T-helper 1 cell treated with Interleukin-12 subunit alpha and Interleukin-12 subunit beta and Interleukin-4 antibody, amounts not matched to agents 30 μg/mL and 1 μg/mL, for 36 hours (primary cell): ENCODE data around the gene NDUFC2.
"Not testable (repeated sequence)": the region's sequence is repeated elsewhere in the genome, so short reads cannot be mapped to it uniquely, and the experiment has no call there.

Experiments used
- H3K27ac Mint-ChIP-seq: one replicate; pipeline ENCODE4 v1.8.0; 2021; ENCODE audit warnings: mild to moderate bottlenecking, mixed read lengths
- H3K27me3 Mint-ChIP-seq: one replicate; pipeline ENCODE4 v1.8.0; 2021; ENCODE audit warnings: low read depth, mixed read lengths
- H3K36me3 Mint-ChIP-seq: one replicate; pipeline ENCODE4 v1.8.0; 2021; ENCODE audit warnings: low read depth, mixed read lengths
- H3K4me1 Mint-ChIP-seq: one replicate; pipeline ENCODE4 v1.8.0; 2021; ENCODE audit warnings: low read depth, mixed read lengths
- H3K4me3 Mint-ChIP-seq: one replicate; pipeline ENCODE4 v1.8.0; 2021; ENCODE audit warnings: mild to moderate bottlenecking, moderate library complexity, mixed read lengths
- H3K9me3 Mint-ChIP-seq: one replicate; pipeline ENCODE4 v1.8.0; 2021; ENCODE audit warnings: mixed read lengths

NDUFC2 gene

DNA sequence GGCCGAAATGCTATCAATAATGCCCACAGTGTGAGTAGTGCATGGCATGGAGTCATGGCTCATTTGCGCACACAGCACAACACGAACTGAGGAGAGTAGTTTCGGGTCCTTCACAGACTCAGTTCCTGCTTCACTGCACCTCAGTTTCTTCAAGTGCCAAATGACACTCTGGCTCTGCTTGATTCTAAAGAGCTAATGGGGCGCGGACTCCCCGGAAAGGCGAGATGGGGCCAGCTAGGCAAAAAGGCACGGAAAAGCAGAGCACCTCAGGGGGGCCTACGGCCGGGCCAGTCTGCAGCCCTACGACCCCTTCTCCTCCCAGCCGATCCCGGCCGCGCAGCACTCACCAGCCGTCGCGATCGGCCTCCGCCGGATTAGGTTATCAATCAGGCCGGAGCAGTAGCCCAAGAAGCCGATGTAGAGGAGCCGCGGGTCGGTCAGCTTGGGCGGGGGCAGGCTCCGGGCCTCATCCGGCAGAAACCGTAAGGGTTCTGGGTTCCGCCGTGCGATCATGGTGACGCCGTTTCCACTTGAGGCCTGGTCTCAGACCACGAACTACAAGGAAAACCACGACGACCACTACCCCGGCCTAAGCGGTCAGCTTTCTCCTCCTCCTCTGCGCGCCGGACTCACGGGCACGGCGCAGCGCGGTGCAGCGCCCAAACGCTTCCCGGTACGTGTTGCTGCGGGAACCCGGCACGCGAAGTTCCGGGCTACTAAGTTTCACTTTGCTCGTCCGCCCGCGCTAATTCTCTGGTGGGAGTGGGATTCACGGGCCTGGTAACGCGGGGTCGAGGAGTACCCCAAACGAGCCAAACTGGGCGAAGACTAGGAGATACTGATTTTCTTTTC lies at the start of gene NDUFC2:
TSS of gene NDUFC2 (minus strand) at position 631 of the 852 bp plus-strand sequence. CDS start at position 513, 118 bp downstream.
- H3K4me1 Mint-ChIP-seq = peaks cover 44% of the 10 kb centered on the region

DNA sequence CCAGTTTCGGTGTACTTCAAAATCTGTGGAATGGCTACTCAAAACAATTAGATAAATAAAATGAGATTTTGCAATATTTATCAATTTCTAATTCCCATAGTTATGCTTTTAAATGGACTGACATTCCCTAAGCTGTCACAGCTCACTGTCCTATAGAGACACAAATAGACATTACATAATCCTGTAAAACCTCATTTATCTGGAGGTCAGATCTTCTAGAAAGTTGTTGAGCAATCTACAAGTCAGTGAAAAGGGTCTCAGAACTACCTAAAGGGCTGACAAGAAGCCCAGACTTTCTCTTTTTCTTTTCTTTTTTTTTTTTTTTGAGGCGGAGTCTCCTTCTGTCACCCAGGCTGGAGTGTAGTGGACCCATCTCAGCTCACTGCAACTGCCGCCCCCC lies 47.7 kb upstream of the NDUFC2 start:
- no peaks in the 10 kb centered on the region for H3K9me3 Mint-ChIP-seq
- H3K4me1 Mint-ChIP-seq = peaks cover 5% of the 10 kb centered on the region
- H3K27ac Mint-ChIP-seq = no peak overlapping the region
- H3K4me3 Mint-ChIP-seq = no peak overlapping the region
- peaks cover 7% of the 10 kb centered on the region for H3K36me3 Mint-ChIP-seq
- H3K27me3 Mint-ChIP-seq = no peaks in the 10 kb centered on the region

More for the DNA sequence above, at the start of gene NDUFC2:
- Mint-ChIP-seq H3K4me3 (peak within 1 kb of the TSS; percentile 93), H3K27me3 (no peaks in the 10 kb centered on the region), H3K27ac (peak within 1 kb of the TSS; percentile 88), H3K36me3 (peaks cover 10% of the 10 kb centered on the region), H3K9me3 (no peaks in the 10 kb centered on the region)

DNA sequence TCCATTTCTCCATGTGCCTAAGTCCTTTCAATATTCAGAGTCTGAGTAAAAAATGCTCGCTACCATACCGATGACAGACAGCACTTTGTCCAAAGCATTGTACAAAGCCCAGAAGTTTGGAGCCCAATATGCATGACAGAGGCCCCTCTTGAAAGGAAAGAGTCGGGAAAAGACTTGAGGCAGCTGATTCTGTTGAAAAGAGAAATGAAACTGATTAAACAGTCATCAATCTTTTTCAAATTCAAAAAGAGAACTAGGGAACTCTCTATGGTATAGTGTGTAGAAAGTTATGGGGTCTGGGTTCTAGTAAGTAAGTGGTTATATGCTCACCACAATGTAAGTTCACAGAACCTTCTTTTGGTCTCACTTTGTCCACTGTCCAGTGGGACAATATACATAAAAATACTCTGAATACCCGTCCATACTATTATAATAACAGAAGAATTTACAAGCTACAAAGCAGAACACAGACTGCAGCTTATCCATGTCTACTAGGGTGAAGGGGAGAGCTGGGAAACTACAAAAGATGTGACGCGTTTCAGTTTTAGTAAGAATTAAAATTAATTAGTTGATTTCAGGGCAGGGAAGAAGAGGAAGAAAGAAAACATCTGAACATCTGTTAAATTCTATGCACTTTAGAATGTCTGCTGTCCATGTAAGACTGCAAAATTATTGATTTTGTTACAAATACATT lies 33.1 kb upstream of the NDUFC2 start:
- no peak overlapping the region for H3K4me3 Mint-ChIP-seq
- H3K27me3 Mint-ChIP-seq = no peaks in the 10 kb centered on the region
- H3K27ac Mint-ChIP-seq = no peak overlapping the region
- H3K9me3 Mint-ChIP-seq = no peaks in the 10 kb centered on the region
- H3K36me3 Mint-ChIP-seq = peaks cover 29% of the 10 kb centered on the region
- no peaks in the 10 kb centered on the region for H3K4me1 Mint-ChIP-seq

DNA sequence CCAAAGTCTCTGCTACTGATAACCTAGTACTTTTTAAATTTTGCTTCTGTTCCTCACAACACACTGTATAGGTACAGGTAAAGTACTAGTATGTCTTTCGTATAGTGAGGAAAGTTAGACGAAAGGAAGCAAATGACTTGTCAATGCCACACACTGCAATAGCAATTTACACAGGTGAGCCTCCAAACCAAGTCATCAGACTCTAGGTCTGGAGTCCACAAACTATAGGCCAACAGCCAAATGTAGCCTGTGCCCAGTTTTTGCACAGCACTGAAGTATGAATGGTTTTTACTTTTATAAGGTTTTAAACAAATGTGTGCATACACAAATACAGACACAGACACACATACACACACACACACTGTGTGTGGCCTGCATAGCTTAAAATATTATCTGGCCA lies 31.6 kb upstream of the NDUFC2 start:
- no peak overlapping the region for H3K4me3 Mint-ChIP-seq
- no peaks in the 10 kb centered on the region for H3K4me1 Mint-ChIP-seq
- no peaks in the 10 kb centered on the region for H3K27me3 Mint-ChIP-seq
- no peak overlapping the region for H3K27ac Mint-ChIP-seq
- H3K36me3 Mint-ChIP-seq = peaks cover 29% of the 10 kb centered on the region
- no peaks in the 10 kb centered on the region for H3K9me3 Mint-ChIP-seq

DNA sequence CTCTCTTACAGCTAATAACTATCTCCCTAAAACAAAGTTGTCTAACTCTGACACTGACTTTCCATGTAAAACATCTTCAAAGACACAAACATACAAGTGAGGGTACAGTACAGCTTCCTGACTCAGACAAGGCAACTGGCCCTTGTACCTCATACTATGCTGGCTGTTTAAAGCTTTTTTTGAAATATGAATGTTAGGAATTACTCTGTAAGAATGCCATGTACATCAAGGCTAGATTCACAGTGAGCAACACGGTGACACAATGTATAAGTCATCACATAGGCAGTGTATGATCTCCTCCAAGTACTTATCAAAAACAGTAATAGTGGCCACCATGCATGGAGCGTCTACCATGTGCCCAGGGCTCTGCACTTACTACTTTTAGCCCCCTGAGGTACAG lies 31.2 kb upstream of the NDUFC2 start:
- no peaks in the 10 kb centered on the region for H3K27me3 Mint-ChIP-seq
- no peaks in the 10 kb centered on the region for H3K9me3 Mint-ChIP-seq
- H3K27ac Mint-ChIP-seq = no peak overlapping the region
- H3K4me1 Mint-ChIP-seq = no peaks in the 10 kb centered on the region
- no peak overlapping the region for H3K4me3 Mint-ChIP-seq
- peaks cover 30% of the 10 kb centered on the region for H3K36me3 Mint-ChIP-seq

DNA sequence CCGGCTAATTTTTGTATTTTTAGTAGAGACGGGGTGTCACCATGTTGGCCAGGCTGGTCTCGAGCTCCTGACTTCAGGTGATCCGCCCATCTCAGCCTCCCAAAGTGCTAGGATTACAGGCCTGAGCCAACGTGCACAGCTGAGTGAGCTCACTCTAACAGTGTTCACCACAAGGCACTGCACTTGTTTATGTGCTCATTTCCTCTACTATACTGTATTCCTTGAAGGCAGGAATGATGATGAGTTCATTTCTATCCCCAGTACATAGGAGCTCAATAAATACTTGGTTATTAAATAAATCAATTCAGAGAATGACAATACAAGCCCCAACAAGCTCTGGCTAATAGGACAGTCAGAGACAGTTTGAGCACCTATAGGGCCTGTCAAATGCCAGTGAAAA lies 30.7 kb upstream of the NDUFC2 start:
- peaks cover 30% of the 10 kb centered on the region for H3K36me3 Mint-ChIP-seq
- no peak overlapping the region for H3K4me3 Mint-ChIP-seq
- H3K27ac Mint-ChIP-seq = no peak overlapping the region
- no peaks in the 10 kb centered on the region for H3K27me3 Mint-ChIP-seq
- H3K4me1 Mint-ChIP-seq = no peaks in the 10 kb centered on the region
- no peaks in the 10 kb centered on the region for H3K9me3 Mint-ChIP-seq

DNA sequence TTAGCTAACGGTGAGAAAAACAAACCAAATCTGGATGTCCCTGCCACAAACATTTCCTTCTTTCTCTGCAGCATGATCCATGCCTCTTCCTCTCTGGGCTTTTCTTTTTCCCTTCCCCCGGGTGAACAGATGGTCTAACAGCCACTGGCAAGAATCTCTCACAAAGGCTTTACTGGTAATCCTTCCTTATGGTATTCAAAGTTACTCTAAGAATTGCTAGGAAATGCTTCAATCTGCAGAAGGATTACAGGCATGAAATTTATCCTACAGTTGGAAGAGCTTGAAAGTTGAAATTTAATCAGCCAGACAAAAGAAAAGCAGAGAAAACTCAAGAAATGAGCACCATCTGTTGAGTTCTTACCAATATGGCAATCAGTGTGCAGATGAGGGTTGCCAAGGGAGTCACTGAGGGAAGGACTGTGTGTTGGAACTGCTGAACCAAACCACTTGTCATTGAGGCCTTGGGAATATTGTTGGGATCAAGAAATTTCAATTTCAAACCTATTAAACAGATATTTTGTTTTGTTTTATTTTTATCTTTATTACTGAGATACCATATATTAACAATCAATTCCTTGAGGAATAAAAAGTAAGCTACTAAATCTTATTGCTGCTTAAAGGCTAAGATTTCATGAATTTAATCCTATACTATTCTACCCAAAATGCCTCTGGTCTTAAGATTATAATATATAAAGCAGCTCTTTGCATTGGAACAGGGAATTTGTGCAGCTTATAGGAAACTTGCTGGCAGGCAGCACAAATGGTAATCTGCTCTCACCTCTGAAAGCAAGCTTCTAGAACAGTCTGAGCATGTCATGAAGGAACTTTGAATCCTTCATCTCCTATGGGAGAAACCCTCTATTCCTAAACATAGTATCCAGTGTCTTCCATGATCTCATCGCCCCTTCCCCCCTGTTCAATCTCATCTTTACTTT lies 29.7 kb upstream of the NDUFC2 start:
- Mint-ChIP-seq H3K27me3 (no peaks in the 10 kb centered on the region), H3K36me3 (peaks cover 30% of the 10 kb centered on the region), H3K4me3 (no peak overlapping the region), H3K4me1 (no peaks in the 10 kb centered on the region), H3K27ac (no peak overlapping the region), H3K9me3 (no peaks in the 10 kb centered on the region)

DNA sequence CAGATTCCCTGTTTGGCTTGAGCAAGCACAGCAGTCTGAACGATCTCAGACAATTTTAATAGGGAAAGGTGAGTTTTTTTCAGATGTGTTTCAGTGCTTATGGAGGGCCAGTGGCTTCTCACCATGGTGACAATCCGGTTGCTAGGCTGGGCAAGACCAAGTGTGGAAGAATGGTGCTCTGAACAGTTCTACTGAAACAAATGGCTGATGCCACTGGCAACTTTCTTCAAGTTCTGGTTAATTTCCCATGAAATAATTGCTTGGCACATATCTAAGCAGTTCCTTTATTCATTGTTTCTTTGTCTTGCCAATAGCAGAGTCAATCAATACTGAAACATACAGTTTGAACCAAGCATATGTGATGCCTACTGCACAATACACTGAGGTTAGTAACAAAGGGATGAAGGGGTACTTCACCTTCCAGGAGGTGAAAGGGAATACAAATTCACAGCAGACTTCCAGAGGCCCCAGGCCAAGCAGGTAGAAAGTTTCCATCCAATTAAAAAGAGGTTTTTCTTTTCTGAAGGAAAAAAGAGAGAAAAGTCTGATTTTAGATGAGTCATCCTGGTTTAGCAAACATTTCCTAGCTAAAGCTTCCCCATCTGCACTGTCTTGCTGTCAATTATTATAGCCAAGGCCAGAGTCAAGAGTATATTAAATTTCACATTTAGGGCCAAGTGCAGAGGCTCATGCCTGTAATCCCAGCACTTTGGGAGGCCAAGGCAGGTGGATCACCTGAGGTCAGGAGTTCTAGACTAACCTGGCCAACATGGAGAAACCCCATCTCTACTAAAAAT lies 21.2 kb upstream of the NDUFC2 start:
- Mint-ChIP-seq H3K4me3 (no peak overlapping the region), H3K4me1 (peaks cover under 1% of the 10 kb centered on the region), H3K27me3 (no peaks in the 10 kb centered on the region), H3K27ac (no peak overlapping the region), H3K36me3 (peaks cover 29% of the 10 kb centered on the region), H3K9me3 (no peaks in the 10 kb centered on the region)

DNA sequence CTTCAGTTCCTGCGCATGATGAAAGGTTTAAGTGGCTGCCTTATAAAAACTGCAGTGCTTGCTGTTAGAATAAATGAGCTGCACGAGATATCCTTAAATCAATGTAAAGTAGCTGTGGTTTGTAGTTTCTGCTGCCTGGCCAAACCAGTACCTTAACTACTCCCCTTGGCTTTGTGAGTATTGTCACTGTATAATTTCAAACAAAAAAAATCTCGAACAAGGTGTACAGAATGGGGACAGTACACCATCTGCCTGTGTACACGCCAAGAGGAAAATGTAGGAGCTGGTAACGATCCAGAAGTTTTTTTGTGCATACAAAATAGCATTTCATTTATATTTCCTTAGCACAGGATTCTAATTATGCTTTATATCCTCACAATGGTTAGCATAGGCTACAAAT lies 20.6 kb upstream of the NDUFC2 start:
- Mint-ChIP-seq H3K4me3 (no peak overlapping the region), H3K27ac (no peak overlapping the region), H3K36me3 (peaks cover 33% of the 10 kb centered on the region), H3K27me3 (no peaks in the 10 kb centered on the region), H3K9me3 (no peaks in the 10 kb centered on the region), H3K4me1 (peaks cover 5% of the 10 kb centered on the region)

DNA sequence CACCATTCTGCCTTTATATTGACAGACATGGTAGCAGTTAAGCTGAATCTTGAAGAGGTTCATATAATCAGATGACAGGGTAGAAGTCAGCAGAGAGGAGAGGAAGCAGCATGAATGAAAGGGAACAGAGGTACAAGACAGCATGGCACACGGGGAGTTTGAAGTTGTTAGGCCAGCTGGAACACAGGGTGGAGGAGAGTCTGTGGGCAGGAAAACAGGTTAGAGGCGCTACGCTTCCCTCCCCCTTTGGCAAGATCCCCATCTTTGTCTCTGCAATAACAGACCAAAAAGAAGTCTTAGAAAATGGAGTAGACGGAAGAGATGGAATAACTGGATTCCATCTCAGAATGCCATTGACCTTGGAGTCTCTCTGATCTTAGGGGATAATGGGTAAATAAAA lies 20.0 kb upstream of the NDUFC2 start:
- Mint-ChIP-seq H3K9me3 (no peaks in the 10 kb centered on the region), H3K27me3 (no peaks in the 10 kb centered on the region), H3K4me1 (peaks cover 9% of the 10 kb centered on the region), H3K27ac (no peak overlapping the region), H3K4me3 (no peak overlapping the region), H3K36me3 (peaks cover 38% of the 10 kb centered on the region)

DNA sequence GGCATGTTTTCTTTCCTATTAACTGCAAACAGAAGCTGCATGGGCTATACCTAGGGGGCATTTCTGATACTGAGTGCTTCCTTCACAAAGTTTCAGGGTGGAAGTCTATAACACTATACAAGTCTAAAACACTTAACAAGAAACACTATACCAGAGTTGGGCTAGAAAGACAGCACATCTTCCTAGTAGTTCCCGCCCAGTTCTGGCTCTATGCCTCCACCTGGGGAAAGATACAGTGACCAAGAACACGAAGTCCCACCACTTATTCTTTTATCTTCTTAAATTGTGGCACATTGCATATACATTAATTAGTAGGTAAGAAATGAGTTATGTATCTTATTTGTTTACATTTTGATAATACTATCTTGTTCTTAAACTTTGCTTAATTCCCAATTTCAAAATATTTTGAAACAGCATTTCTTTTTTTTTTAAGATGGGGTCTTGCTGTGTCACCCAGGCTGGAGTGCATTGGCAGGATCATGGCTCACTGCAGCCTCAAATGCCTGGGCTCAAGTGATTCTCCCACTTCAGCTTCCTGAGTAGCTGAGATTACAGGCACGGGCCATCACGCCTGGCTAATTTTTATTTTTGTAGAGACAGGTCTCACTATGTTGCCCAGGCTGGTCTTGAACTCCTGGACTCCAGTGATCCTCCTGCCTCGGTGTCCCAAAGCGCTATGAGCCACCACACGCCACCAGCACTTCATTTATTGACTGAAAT lies 18.2 kb upstream of the NDUFC2 start:
- H3K4me3 Mint-ChIP-seq = no peak overlapping the region
- peaks cover 38% of the 10 kb centered on the region for H3K36me3 Mint-ChIP-seq
- no peaks in the 10 kb centered on the region for H3K27me3 Mint-ChIP-seq
- no peak overlapping the region for H3K27ac Mint-ChIP-seq
- H3K4me1 Mint-ChIP-seq = peaks cover 16% of the 10 kb centered on the region
- H3K9me3 Mint-ChIP-seq = no peaks in the 10 kb centered on the region

DNA sequence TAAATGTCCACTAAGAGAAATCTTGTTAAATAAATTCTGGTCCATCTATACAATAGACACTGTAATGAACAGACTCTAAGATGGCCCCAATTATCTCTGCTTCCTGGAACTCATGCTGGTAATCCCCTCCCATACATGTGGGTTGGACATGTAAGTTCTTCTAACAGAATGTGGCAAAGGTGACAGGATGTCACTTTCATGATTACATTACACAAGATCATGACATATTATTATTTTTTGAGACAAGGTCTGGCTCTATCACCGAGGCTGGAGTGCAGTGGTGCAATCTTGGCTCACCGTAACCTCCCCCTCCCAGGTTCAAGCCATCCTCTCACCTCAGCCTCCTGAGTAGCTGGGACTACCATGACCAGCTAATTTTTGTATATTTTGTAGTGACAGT lies 14.6 kb upstream of the NDUFC2 start:
- H3K4me3 Mint-ChIP-seq = peak overlapping the region; percentile 10
- no peaks in the 10 kb centered on the region for H3K27me3 Mint-ChIP-seq

DNA sequence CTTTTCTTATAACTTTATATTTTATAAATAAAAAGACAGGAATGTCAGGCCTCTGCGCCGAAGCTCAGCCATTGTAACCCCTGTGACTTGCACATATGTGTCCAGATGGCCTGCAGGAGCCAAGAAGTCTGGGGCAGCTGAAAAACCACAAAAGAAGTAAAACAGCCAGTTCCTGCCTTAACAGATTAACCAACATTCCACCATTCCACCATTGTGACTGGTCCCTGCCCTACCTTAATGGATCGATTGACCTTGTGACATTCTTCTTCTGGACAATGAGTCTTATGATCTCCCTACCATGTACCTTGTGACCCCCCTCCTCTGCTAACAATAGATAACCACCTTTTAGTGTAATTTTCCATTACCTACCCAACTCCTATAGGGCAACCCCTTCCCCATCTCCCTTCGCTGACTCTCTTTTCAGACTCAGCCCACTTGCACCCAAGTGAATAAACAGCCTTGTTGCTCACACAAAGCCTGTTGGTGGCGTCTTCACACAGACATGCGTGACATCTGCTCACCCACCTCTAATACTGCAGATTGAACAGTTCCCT lies 6.9 kb upstream of the NDUFC2 start:
- H3K4me1 Mint-ChIP-seq, H3K27me3 Mint-ChIP-seq, H3K9me3 Mint-ChIP-seq, H3K4me3 Mint-ChIP-seq, H3K27ac Mint-ChIP-seq, H3K36me3 Mint-ChIP-seq: not testable (repeated sequence)

More for the DNA sequence above, 14.6 kb upstream of the NDUFC2 start:
- Mint-ChIP-seq H3K36me3 (peaks cover 21% of the 10 kb centered on the region), H3K4me1 (peaks cover 16% of the 10 kb centered on the region), H3K27ac (peak overlapping the region; percentile 90), H3K9me3 (no peaks in the 10 kb centered on the region)
